Fibroblast of skin of right quadriceps (primary cell): ENCODE measurements around the gene ALG14.
A peak's percentile ranks its signal among the peaks of the same experiment; 100 is the strongest.

Source experiments
- DNase-seq: peaks from one replicate; pipeline ENCODE4 v3.0.0-alpha.2; 2013

Gene ALG14

GRCh38 chr1:94979656-94980581, 92.8 kb downstream of the ALG14 start:
- DNase-seq, result no peak

GRCh38 chr1:94979131-94979530, 93.6 kb downstream of the ALG14 start:
- no peak for DNase-seq

DNA sequence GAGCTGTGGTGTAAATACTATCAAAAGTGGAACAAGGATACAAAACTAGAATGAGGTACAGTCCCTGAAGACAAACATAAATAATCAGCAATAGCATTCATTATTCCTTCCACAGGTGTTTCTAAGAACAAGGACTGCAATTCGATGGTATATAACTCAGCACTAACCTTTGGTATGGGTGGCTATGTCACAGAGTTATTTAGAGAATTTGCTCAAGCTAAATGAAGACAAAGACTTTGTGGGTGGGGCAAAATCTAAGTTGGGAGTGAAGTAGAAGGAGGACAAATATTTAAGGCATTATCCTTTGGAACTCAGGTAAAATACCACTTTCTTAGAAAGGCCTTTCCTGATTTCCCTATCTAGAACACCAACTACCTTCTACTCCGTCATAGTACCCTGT, 94.3 kb downstream of the ALG14 start:
- no peak for DNase-seq

DNA sequence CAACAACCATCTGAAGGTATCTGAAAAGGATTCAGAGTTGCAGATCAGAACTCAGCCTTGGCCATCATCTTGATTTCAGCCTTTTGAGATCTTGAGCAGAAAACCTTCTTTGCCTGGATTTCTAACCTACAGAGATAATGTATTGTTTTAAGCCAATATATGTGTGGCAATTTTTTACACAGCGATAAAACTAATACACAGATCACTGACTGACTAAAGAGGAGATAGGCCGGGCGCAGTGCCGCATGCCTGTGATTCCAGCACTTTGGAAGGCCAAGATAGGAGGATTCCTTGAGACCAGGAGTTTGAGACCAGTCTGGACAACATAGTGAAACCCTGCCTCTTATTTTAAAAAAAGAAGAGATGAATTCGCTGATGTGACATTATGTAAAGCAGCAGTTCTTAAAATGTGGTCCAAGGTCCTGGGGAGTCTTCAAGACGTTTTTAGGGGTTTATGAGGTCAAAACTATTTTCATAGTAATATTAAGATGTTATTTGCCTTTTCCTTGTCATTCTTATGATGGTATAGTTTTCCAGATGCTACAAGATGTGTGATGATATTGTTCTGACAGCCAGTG, 95.7 kb downstream of the ALG14 start:
- DNase-seq, result no peak

GRCh38 chr1:94974824-94975223, 97.9 kb downstream of the ALG14 start:
- DNase-seq, result peak; percentile 95

DNA sequence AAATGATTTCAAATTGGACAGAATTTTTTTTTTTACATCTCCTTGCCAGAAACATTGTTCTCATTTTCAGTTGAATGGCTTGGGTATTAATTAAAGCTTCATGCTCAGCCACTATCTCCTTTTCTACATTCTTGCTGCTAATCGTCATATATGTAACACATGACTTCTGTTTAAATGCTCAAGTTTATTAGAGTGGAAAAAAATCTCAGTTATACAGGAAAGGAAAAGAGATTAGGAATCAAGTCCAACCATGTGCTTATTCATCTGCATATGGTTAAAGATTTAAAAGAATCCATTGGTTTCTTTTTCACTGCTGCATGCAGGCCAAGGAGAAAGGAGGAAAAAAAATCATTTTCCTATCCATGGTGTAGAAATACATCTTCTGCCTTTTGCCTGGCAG, 98.5 kb downstream of the ALG14 start:
- peak; percentile 83 for DNase-seq

- no peak for DNase-seq
Observed at GRCh38 chr1:94973309-94973922, 99.3 kb downstream of the ALG14 start.

DNA sequence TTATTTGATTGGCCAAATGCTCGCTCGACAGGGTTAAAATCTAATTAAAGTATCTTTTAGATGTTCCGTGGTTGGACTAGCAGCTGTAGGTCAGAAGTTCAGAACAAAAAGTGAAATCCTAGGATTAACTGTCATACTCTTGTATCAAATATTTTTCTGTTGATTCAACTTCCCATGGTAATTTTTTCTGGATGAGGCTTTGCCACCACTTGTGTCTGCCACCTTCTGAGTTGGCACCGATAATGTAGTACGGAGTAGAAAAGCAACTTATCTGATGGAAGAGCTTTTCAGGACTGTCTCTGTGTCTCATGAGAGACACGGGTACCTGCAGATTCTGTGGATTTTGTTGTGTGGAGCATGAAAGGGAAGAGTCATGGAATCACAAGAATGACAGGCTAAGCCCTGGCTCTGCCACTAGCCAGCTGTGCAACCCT, 101.2 kb downstream of the ALG14 start:
- DNase-seq, result peak; percentile 66

- no peak for DNase-seq
Observed at GRCh38 chr1:94970783-94971182, 102.0 kb downstream of the ALG14 start.

- no peak for DNase-seq
Observed at GRCh38 chr1:94969137-94969536, 103.6 kb downstream of the ALG14 start.

DNA sequence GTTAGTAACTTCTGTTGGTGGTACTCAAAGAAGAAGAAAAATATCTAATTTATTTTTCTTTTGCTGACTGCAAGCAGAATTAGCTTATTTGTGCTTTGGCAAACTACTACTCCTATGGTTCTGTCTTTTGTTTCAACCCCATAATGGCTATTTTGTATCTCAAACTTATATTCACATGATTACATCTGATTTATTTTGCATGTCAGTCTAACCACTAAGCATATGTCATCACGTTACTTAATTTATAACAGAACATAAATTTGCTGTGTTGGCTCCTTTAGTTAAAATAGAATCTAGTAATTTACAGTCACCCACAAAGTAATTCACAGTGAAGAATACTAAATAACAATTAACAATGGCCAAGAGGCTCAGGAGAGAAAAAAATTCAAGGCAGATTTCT, 106.7 kb downstream of the ALG14 start:
- no peak for DNase-seq

DNA sequence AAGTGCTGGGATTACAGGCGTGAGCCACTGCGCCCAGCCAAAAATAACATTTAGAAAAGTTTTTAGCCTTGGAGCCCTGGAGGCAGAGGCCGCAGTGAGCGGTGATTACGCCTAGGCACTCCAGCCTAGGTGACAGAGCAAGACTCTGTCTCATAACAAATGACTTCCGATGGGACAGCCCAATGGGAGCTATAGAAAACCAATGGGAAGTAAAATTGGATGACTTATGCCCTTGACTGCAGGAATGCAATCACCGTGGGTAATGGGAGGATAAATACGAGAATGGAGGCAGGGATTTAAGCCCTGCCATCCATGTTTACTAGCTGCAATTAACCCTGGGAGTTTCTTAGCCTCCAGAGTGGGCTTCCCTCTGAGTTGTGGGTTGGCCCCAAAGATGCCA, 108.9 kb downstream of the ALG14 start:
- DNase-seq, result no peak

GRCh38 chr1:94962409-94963265, 110.1 kb downstream of the ALG14 start:
- DNase-seq, result no peak

GRCh38 chr1:94961988-94962387, 110.8 kb downstream of the ALG14 start:
- no peak for DNase-seq

DNA sequence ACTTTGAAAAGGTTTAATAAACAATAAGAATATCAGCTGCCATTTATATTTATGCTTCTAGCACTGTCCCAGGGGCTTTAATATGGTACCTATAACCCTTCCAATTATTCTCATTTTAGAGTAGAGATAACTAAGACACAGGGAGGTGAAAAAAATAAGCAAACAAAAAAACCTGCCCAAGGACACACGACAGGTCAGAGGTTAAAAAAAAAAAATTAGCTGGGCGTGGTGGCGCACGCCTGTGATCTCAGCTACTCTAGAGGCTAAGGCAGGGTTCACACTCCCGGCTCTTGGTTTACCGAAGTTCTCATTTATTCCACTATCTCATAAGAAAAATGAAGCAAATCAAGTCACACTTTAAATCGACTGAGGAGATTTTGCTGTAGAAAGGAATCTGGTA, 111.2 kb downstream of the ALG14 start:
- no peak for DNase-seq

- no peak for DNase-seq
Observed at GRCh38 chr1:94958081-94958480, 114.7 kb downstream of the ALG14 start.

DNA sequence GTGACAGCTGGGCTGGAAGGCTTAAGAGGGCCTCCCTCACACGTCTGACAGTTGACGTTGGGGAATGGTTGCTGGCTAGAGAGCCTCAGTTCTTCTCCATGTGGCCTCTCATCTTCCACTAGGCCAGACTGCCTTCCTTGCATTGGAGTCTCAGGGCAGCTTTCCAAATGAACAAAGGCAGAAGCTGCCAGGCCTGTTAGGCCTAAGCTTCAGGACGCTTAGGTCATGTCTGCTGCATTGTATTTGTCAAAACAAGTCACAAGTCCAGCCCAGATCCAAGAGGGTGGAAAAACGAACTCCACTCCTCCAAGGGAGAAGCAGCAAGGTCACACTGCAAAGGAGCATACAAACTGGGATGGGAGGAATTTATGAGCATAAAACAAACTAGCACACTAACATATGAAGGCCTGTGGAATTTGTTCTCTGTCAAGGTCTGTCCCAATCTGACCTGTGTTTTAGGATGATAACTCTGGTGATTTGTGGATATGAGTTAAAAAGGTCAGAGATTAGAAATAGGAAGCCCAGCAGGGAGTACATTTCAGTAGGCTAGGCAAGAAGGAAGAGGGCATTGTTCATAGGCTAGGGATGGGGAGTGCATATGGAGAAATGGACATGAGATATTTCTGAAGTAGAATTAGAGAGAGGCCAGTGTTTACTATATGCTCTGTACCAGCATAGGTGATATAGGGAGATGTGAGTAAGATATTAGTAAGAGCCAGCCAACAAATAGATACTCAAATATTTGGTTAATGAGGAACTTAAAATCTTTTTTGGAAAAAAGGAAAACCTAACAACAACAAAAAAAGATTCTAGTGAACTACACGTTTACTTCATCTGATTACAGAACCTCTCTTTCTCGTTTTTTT, 116.8 kb downstream of the ALG14 start:
- no peak for DNase-seq

DNA sequence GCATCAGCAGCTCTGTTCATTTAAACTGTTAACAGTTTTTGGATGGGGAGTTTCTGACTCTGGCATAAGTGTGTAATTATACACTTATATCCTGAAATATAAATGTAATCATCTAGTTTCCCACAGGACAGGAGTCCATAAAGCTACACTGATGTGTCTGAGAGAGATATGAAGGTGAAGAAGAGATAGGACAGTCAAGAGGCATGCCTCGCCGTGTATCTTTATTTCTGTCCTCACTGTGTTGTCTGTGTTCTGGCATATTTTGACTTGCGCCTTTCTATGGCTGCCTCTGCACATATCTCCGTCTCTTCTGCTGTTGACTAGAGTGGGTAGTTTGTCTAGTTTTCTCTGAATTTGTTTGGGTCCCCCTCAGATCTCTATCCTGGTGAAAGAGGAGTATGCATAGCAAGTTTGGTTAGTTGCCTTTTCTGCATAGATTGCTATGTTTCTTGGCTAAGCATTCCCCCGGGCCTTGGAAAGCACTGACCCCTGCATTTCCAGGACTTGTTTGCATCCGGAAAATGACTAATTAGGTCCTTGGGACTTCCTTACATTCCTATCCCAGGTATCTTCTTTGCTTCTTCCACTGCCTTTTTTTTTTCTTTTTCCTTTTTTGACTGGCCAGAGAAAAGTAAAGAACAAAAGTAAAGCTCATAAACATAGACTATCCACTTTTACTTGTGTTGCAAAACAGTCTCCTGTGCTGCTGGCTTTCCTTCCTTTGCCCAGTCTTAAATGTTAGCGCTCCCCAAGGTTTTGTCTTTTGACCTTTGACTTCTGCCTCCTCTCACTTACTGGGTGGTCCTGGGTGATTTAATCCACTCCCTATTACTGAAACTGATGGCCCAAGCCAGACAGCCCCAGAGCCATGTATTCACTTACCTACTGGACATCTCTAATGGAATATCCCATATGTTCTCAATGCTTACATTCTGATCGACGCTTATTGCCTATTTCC, 118.2 kb downstream of the ALG14 start:
- no peak for DNase-seq

- peak; percentile 81 for DNase-seq
Observed at GRCh38 chr1:94953746-94954145, 119.0 kb downstream of the ALG14 start.

GRCh38 chr1:94953107-94953506, 119.6 kb downstream of the ALG14 start:
- DNase-seq, result no peak

GRCh38 chr1:94952539-94952938, 120.2 kb downstream of the ALG14 start:
- DNase-seq, result no peak
